ENCODE measurements around the gene HIGD1C.
"Not testable (repeated sequence)": the region's sequence is repeated elsewhere in the genome, so short reads cannot be mapped to it uniquely, and the experiment has no call there.

Gene HIGD1C

GRCh38 chr12:50952510-50952909 is at the start of gene HIGD1C:
TSS of gene HIGD1C (plus strand) at chr12:50952544. CDS start at chr12:50953999, 1,455 bp downstream.
- DNase-seq = no peak

GRCh38 chr12:50908479-50908878 is 43.9 kb upstream of the HIGD1C start:
- DNase-seq = not testable (repeated sequence)

DNA sequence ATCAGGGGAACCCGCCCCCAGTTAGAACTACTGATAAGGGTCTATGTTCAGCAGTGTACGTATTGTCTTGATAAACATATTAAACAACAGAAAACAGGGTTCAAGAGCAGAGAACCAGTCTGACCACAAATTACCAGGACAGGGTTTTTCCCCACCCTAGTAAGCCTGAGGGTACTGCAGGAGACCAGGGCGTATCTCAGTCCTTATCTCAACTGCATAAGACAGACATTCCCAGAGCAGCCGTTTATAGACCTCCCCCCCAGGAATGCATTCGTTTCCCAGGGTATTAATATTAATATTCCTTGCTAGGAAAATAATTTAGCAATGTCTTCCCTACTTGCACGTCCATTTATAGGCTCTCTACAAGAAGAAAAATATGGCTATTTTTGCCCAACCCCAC is 40.0 kb upstream of the HIGD1C start:
- DNase-seq = not testable (repeated sequence)

DNA sequence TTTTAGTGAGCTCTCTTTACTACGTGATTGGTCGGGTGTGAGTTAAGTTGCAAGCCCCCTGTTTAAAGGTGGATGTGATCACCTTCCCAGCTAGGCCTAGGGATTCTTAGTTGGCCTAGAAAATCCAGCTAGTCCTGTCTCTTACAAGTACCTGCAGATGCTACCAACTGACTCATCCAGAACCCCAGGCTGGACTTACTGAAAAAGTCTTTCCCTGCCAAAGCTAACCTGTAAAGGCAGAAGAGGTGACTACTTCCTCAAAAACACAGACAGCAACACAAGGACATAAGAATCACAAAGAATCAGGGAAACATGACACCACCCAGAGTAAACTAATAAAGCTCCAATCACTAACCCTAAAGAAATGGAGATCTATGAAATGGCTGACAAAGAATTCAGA is 39.1 kb upstream of the HIGD1C start:
- DNase-seq = no peak

- DNase-seq = no peak
Measured at GRCh38 chr12:50914872-50915484, 37.4 kb upstream of the HIGD1C start.

GRCh38 chr12:50916292-50916691 is 36.1 kb upstream of the HIGD1C start:
- no peak for DNase-seq

DNA sequence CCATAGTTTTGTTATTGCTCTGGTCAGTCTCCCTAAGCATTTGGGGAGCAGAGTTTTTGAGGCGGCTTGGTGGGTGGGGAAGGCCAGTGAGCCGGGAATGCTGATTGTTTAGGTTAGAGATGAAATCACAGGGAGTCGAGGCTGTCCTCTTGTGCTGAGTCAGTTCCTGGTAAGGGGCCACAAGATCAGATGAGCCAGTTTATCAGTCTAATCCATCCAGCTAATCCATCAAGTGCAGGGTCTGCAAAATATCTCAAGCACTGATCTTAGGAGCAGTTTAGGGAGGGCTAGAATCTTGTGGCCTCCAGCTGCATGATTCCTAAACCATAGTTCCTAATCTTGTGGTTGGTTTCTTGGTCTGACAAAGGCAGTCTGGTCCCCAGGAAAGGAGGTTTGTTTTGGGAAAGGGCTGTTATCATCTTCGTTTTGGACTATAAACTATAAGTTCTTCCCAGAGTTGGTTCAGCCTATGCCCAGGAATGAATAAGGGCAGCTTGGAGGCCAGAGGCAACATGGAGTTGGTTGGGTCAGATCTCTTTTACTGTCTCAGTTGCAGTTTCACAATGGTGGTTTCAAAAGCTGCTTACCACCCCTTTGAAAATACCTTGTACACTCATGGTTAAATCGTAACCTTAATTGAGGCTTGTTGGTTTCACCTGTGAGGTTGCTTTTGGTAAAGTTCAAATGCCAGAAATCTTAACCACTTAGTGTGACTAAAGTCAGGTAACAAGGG is 33.6 kb upstream of the HIGD1C start:
- DNase-seq = no peak

DNA sequence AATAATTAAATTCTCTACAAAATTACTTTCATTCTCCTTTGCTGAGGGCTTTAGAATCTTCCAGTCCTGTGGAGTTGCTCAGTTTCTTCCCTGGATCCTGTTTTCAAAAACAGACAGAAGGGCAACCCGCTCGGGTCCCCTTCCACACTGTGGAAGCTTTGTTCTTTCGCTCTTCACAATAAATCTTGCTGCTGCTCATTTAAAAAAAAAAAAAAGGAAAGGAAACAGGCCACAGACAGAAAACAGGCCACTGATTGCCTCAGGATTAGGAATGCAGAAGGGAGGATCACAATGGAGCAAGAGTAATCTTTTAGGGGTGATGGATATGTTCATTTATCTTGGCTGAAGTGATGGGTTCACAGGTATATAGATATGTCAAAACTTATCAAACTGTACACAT is 29.5 kb upstream of the HIGD1C start:
- DNase-seq = no peak

- no peak for DNase-seq
Measured at GRCh38 chr12:50923361-50924130, 28.8 kb upstream of the HIGD1C start.

DNA sequence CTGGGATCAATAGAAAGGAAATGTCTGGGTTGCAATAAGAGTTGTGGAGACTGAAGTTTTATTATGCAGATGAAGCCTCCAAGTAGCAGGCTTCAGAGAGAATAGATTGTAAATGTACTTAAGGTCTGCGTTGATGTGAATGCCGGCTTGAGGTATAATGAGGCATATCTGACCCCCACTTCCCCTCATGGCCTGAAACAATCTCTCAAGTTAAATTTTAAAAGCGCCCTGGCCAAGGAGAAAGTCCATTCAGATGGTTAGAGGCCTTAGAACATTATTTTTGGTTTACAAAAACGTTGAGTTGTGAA is 28.3 kb upstream of the HIGD1C start:
- DNase-seq = no peak

- no peak for DNase-seq
Measured at GRCh38 chr12:50924439-50925341, 27.7 kb upstream of the HIGD1C start.

GRCh38 chr12:50925342-50925651 is 27.0 kb upstream of the HIGD1C start:
- DNase-seq = no peak

- DNase-seq = no peak
Measured at GRCh38 chr12:50925920-50926319, 26.4 kb upstream of the HIGD1C start.

- DNase-seq = no peak
Measured at GRCh38 chr12:50926415-50926814, 25.9 kb upstream of the HIGD1C start.

- DNase-seq = not testable (repeated sequence)
Measured at GRCh38 chr12:50926932-50927331, 25.4 kb upstream of the HIGD1C start.

GRCh38 chr12:50927356-50927755 is 25.0 kb upstream of the HIGD1C start:
- DNase-seq = no peak

DNA sequence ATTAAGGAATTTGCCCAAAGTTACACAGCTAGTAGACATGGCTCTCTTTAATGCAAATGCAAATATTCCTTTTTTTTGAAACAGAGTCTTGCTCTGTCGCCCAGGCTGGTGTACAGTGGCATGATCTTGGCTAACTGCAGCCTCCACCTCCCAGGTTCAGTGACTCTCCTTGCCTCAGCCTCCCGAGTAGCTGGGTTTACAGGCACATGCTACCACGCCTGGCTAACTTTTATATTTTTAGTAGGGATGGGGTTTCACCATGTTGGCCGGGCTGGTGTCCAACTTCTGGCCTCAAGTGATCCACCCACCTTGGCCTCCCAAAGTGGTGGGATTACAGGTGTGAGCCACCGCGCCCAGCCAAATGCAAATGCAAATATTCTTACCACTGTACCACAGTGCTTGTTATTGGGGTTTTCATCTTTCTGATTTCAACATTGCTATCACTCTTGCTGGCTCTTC is 24.5 kb upstream of the HIGD1C start:
- DNase-seq = no peak

- no peak for DNase-seq
Measured at GRCh38 chr12:50928392-50928791, 24.0 kb upstream of the HIGD1C start.

DNA sequence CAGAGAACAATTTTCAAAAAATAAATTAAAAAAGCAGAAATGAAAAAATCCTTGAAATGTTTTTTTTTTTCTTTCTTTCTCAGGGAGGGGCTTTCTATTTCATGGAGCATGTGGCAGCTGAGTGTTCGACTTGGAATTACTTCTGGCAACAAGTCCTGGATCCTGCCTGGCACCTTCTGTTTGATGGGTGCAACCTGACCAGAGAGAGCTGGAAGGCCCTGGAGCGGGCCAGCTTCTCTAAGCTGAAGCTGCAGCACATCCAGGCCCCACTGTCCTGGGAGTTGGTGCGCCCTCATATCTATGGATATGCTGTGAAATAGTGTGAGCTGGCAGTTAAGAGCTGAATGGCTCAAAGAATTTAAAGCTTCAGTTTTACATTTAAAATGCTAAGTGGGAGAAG is 22.5 kb upstream of the HIGD1C start:
- no peak for DNase-seq

DNA sequence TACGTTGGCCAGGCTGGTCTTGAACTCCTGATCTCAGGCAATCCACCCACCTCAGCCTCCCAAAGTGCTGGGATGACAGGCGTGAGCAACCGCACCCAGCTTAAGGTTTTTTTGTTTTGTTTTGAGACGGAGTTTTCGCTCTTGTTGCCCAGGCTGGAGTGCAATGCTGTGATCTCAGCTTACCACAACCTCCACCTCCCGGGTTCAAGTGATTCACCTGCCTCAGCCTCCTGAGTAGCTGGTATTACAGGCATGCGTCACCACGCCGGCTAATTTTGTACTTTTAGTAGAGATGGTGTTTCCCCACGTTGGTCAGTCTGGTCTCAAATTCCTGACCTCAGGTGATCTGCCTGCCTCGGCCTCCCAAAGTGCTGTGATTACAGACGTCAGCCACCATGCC is 21.9 kb upstream of the HIGD1C start:
- not testable (repeated sequence) for DNase-seq

- DNase-seq = no peak
Measured at GRCh38 chr12:50932787-50933280, 19.5 kb upstream of the HIGD1C start.

DNA sequence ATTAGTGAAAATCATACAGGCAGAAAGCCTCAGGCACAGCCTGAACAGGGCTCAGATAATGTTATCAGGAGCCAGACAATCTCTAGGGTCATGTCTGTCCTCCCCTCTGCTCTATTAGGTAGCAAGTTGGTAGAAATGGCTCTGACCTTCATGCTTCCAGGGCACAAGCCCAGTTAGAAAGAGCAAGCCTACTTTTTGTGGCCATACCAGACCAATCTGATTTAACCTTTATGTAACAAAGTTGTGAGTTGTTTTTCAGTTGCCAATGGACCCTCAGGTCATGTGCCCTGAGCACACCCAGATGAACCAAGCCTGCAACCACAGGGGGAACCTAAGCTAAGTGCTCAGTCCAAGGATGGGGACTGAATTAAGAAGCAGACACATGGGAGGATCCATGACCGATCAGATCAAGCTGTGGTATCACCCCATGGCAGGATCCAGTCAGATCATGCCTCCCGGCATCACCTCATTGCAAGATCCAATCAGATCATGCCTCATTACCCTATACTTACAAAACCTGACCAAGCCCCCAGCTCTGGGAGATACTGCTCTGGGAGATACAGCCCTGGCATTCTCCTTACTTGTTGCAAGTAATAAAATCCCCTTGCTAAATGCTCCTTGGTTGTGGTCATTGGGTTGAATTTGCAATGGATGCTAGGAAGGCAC is 18.8 kb upstream of the HIGD1C start:
- no peak for DNase-seq
